Measurements from ENCODE around the gene MAD1L1.
"Not testable (repeated sequence)": the region's sequence is repeated elsewhere in the genome, so short reads cannot be mapped to it uniquely, and the experiment has no call there.

- TF ChIP-seq POLR2A, EP300 (IDR thresholded peaks at IDR 0.05): not testable (repeated sequence)
- TF ChIP-seq, protein P1, sequence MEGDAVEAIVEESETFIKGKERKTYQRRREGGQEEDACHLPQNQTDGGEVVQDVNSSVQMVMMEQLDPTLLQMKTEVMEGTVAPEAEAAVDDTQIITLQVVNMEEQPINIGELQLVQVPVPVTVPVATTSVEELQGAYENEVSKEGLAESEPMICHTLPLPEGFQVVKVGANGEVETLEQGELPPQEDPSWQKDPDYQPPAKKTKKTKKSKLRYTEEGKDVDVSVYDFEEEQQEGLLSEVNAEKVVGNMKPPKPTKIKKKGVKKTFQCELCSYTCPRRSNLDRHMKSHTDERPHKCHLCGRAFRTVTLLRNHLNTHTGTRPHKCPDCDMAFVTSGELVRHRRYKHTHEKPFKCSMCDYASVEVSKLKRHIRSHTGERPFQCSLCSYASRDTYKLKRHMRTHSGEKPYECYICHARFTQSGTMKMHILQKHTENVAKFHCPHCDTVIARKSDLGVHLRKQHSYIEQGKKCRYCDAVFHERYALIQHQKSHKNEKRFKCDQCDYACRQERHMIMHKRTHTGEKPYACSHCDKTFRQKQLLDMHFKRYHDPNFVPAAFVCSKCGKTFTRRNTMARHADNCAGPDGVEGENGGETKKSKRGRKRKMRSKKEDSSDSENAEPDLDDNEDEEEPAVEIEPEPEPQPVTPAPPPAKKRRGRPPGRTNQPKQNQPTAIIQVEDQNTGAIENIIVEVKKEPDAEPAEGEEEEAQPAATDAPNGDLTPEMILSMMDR (IDR thresholded peaks at IDR 0.05) = not testable (repeated sequence)
Measured at GRCh38 chr7:1827521-1827981, 405.2 kb downstream of the MAD1L1 start.
